ENCODE results near the gene RBMS3.

DNA sequence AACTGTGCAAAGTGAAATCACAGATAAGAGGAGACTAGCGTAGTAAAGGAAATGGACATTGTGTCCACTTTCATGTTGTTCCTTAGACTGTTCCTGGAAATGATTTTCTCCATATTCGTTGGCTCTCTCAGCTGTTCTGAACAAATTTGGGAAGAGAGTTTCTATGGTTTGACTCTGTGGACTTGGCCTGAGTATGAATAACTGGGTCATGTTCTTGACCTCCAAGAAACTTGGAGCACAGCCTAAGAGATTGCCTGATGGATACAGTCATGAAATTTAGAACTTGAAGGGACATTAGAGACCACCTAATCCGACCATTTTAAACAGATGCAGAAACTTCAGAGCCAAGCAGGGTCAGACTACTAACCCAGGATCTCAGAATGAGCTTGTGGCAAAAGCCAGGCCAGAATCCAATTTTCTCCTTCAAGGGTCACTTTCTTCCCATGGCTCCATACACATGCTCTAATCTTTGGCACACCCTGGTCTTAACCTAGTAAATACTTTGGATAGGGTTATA lies 430.4 kb downstream of the RBMS3 start:
- no peak for TF ChIP-seq POLR2A (IDR thresholded peaks at IDR 0.05)
- TF ChIP-seq, protein P1, sequence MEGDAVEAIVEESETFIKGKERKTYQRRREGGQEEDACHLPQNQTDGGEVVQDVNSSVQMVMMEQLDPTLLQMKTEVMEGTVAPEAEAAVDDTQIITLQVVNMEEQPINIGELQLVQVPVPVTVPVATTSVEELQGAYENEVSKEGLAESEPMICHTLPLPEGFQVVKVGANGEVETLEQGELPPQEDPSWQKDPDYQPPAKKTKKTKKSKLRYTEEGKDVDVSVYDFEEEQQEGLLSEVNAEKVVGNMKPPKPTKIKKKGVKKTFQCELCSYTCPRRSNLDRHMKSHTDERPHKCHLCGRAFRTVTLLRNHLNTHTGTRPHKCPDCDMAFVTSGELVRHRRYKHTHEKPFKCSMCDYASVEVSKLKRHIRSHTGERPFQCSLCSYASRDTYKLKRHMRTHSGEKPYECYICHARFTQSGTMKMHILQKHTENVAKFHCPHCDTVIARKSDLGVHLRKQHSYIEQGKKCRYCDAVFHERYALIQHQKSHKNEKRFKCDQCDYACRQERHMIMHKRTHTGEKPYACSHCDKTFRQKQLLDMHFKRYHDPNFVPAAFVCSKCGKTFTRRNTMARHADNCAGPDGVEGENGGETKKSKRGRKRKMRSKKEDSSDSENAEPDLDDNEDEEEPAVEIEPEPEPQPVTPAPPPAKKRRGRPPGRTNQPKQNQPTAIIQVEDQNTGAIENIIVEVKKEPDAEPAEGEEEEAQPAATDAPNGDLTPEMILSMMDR (IDR thresholded peaks at IDR 0.05), result no peak
